HepG2 (cell line): ENCODE data around the gene LRTM2. TPM values are rescaled to one million over a fixed set of nuclear protein-coding genes. Genes with fewer than 3 reads are reported as not detected.

Experiments
- CHD2 ChIP-seq: IDR thresholded peaks from 2 replicates; pipeline ENCODE4 v1.6.1; 2011; ENCODE audit warnings: low read depth, low read length, improper control_type of control experiment
- CSRNP1 ChIP-seq: sonication (generic); formaldehyde crosslinking; IDR thresholded peaks from 2 replicates; pipeline ENCODE4 v1.8.1; 2023; ENCODE audit warnings: mild to moderate bottlenecking, missing genetic modification reagents
- EHMT2 ChIP-seq: fragments of 200-600 bp; sonication (generic); IDR thresholded peaks from 2 replicates; pipeline ENCODE4 v1.7.0; 2017; ENCODE audit warnings: antibody characterized with exemption, low read depth, low read length, borderline replicate concordance
- FOSL1 ChIP-seq: sonication (generic); formaldehyde crosslinking; IDR thresholded peaks from 2 replicates; pipeline ENCODE4 v1.9.0; 2021; ENCODE audit warnings: missing genetic modification reagents, borderline replicate concordance
- GPN1 ChIP-seq: sonication (generic); formaldehyde crosslinking; IDR thresholded peaks from 2 replicates; pipeline ENCODE4 v1.5.1; 2020; ENCODE audit warnings: missing genetic modification reagents, borderline replicate concordance
- HNF4A ChIP-seq: sonication (generic); formaldehyde crosslinking; IDR thresholded peaks from 2 replicates; pipeline ENCODE4 v1.4.0; 2020; ENCODE audit warnings: missing genetic modification reagents
- HOXA5 ChIP-seq: sonication (generic); formaldehyde crosslinking; IDR thresholded peaks from 2 replicates; pipeline ENCODE4 v1.4.0; 2020; ENCODE audit warnings: missing genetic modification reagents
- HOXD1 ChIP-seq: sonication (generic); formaldehyde crosslinking; IDR thresholded peaks from 2 replicates; pipeline ENCODE4 v1.5.0; 2020; ENCODE audit warnings: missing genetic modification reagents
- IRF2 ChIP-seq: IDR thresholded peaks from 2 replicates; pipeline ENCODE4 v1.6.1; 2018; ENCODE audit warnings: missing genetic modification reagents, missing compliant biosample characterization
- JARID2 ChIP-seq: sonication (generic); formaldehyde crosslinking; IDR thresholded peaks from 2 replicates; pipeline ENCODE4 v1.8.1; 2023; ENCODE audit warnings: missing genetic modification reagents, inconsistent platforms; ENCODE audit not compliant: insufficient replicate concordance
- SCMH1 ChIP-seq: sonication (generic); formaldehyde crosslinking; IDR thresholded peaks from 2 replicates; pipeline ENCODE4 v1.9.0; 2021; ENCODE audit warnings: missing genetic modification reagents, mild to moderate bottlenecking, borderline replicate concordance
- SNRNP70 ChIP-seq: fragments of 200-400 bp; formaldehyde crosslinking; IDR thresholded peaks from 2 replicates; pipeline ENCODE4 v1.6.1; 2017; ENCODE audit warnings: mild to moderate bottlenecking, low read depth, low read length, moderate library complexity
- SRSF1 ChIP-seq: fragments of 200-400 bp; formaldehyde crosslinking; optimal IDR thresholded peaks from 2 replicates; pipeline ENCODE3; 2017; ENCODE audit warnings: mild to moderate bottlenecking, low read depth, low read length, moderate library complexity
- ZMAT5 ChIP-seq: sonication (generic); formaldehyde crosslinking; IDR thresholded peaks from 2 replicates; pipeline ENCODE4 v1.5.0; 2020; ENCODE audit warnings: mild to moderate bottlenecking, low read depth, missing genetic modification reagents, borderline replicate concordance
- ZNF281 ChIP-seq: sonication (generic); formaldehyde crosslinking; IDR thresholded peaks from 2 replicates; pipeline ENCODE4 v1.4.0; 2020; ENCODE audit warnings: missing genetic modification reagents, borderline replicate concordance
- ZNF44 ChIP-seq: sonication (generic); formaldehyde crosslinking; IDR thresholded peaks from 2 replicates; pipeline ENCODE4 v1.5.1; 2020; ENCODE audit warnings: mild to moderate bottlenecking, missing genetic modification reagents
- ZNF724P ChIP-seq: sonication (generic); formaldehyde crosslinking; IDR thresholded peaks from 2 replicates; pipeline ENCODE4 v1.8.0; 2022; ENCODE audit warnings: missing genetic modification reagents, borderline replicate concordance
- polyA plus RNA-seq, 8 experiments: library from polyadenylated mRNA; depleted of rRNA in 3 of 8; stranded (reverse) in 7 of 8; unstranded in 1 of 8; fragments of >200 nt; fragmentation: Illumina TruSeq in 4 of 8; extraction: Trizol in 4 of 8; gene quantifications; 2 replicates each; pipeline versions ENCODE4 v1.2.1 to v1.2.3, GENCODE V29; 2011 to 2016; ENCODE audit warnings: low read depth in 4 of 8, missing spikeins in 1 of 8, mixed read lengths in 1 of 8; ENCODE audit not compliant: insufficient read depth in 1 of 8
- total RNA-seq, 5 experiments: library from RNA; depleted of rRNA; stranded (reverse); fragments of >200 nt; fragmentation: Illumina TruSeq; extraction: Trizol; gene quantifications; 2 replicates each; pipeline ENCODE4 v1.2.3, GENCODE V29; 2016; ENCODE audit warnings: low read depth in 1 of 5
- TF ChIP-seq, protein P1 (sequence below): IDR thresholded peaks from 2 replicates; pipeline ENCODE4 v1.4.0; 2020; ENCODE audit warnings: mild to moderate bottlenecking, missing genetic modification reagents

Gene LRTM2
- total and polyA plus RNA-seq, 2 of the 13 experiments (the other 11 are each of a cell fraction or from before 2014, with no cell fraction given) = 0.09 TPM; not detected in 1

DNA sequence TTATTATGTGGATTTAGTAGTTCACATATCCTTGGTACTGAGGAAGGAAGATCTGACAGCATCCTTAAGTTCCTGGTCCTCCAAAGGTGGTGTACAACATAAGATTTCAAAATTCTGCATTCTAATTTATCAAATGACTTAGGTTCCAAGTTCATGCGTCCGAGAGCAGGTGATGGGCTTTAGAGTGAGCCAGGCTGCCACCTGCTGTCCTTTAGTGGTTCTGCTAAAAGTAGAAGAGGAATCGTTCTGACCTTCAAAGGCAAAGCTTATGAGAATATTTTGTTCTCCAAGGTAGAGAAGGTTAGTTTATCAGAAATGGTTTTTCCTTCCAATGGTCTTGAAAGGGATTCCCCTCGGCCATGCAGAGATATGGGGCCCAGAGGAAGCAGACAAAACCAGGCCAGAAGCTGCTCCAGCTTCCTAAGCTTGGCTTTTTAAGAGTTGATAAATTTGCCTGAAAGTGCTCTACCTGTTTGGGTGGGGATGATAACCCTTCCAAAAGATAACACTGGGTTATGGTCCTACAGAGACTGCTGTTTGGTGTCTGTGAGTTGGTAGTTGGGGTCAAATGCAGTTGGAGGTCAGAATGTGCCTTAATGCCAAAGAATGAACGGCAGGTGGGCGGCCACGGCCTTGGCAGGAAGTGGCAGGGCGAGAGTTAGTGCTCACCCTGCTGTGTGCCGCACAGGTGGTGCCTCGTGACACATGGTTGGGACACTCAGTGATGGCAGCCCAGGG is 29.1 kb upstream of the LRTM2 start (continued):
- TF ChIP-seq CSRNP1 (CRISPR knock-in tag) (no peak), CHD2 (no peak), HNF4A (CRISPR knock-in tag) (peak; percentile 37), SRSF1 (no peak), ZNF44 (no peak), SCMH1 (CRISPR knock-in tag) (no peak), ZNF724P (CRISPR knock-in tag) (no peak), SNRNP70 (no peak), JARID2 (no peak), GPN1 (CRISPR knock-in tag) (no peak), HOXA5 (CRISPR knock-in tag) (no peak), IRF2 (CRISPR knock-in tag) (no peak), ZNF281 (CRISPR knock-in tag) (no peak), EHMT2 (no peak), FOSL1 (CRISPR knock-in tag) (no peak), ZMAT5 (CRISPR knock-in tag) (no peak), HOXD1 (CRISPR knock-in tag) (no peak)
- TF ChIP-seq, protein P1, sequence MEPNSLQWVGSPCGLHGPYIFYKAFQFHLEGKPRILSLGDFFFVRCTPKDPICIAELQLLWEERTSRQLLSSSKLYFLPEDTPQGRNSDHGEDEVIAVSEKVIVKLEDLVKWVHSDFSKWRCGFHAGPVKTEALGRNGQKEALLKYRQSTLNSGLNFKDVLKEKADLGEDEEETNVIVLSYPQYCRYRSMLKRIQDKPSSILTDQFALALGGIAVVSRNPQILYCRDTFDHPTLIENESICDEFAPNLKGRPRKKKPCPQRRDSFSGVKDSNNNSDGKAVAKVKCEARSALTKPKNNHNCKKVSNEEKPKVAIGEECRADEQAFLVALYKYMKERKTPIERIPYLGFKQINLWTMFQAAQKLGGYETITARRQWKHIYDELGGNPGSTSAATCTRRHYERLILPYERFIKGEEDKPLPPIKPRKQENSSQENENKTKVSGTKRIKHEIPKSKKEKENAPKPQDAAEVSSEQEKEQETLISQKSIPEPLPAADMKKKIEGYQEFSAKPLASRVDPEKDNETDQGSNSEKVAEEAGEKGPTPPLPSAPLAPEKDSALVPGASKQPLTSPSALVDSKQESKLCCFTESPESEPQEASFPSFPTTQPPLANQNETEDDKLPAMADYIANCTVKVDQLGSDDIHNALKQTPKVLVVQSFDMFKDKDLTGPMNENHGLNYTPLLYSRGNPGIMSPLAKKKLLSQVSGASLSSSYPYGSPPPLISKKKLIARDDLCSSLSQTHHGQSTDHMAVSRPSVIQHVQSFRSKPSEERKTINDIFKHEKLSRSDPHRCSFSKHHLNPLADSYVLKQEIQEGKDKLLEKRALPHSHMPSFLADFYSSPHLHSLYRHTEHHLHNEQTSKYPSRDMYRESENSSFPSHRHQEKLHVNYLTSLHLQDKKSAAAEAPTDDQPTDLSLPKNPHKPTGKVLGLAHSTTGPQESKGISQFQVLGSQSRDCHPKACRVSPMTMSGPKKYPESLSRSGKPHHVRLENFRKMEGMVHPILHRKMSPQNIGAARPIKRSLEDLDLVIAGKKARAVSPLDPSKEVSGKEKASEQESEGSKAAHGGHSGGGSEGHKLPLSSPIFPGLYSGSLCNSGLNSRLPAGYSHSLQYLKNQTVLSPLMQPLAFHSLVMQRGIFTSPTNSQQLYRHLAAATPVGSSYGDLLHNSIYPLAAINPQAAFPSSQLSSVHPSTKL (CRISPR knock-in tag) = peak; percentile 16; the same call in 1 of the 2 replicates
